SU-DHL-6 (cell line): ENCODE data around the gene MIPEP.

Experiments
- H2AFZ ChIP-seq: fragments of 200-600 bp; sonication (generic); 2 replicates; pipeline ENCODE4 v1.6.1; 2014; ENCODE audit warnings: low read depth, mild to moderate bottlenecking, moderate library complexity, mixed read lengths, antibody characterized with exemption, low read length; ENCODE audit not compliant: severe bottlenecking
- H3F3A ChIP-seq: fragments of 200-600 bp; shearing (Covaris generic); 2 replicates; pipeline ENCODE4 v1.6.0; 2016; ENCODE audit warnings: antibody characterized with exemption, mild to moderate bottlenecking; ENCODE audit not compliant: insufficient read depth
- H3K27ac ChIP-seq: fragments of 200-600 bp; sonication (generic); 2 replicates; pipeline ENCODE4 v1.5.1; 2016; ENCODE audit warnings: low read depth, mild to moderate bottlenecking, low read length, moderate library complexity, mixed read lengths
- H3K27me3 ChIP-seq: fragments of 200-600 bp; sonication (generic), shearing (Covaris generic); 2 replicates; pipeline ENCODE4 v1.6.0; 2014; ENCODE audit warnings: mild to moderate bottlenecking, low read length
- H3K36me3 ChIP-seq: fragments of 200-600 bp; sonication (generic); 2 replicates; pipeline ENCODE4 v1.6.1; 2014; ENCODE audit warnings: mild to moderate bottlenecking, low read length, mixed read lengths
- H3K4me2 ChIP-seq: fragments of 300-600, 200-600 bp; shearing (Covaris generic), sonication (generic); 2 replicates; pipeline ENCODE4 v1.6.0; 2014; ENCODE audit warnings: low read length, low read depth, mild to moderate bottlenecking; ENCODE audit not compliant: poor library complexity, severe bottlenecking
- H3K4me3 ChIP-seq: fragments of 200-600 bp; sonication (generic); 2 replicates; pipeline ENCODE4 v1.5.1; 2014; ENCODE audit warnings: antibody characterized with exemption, low read length, mild to moderate bottlenecking, mixed read lengths; ENCODE audit not compliant: insufficient read depth, poor library complexity, severe bottlenecking
- H3K79me2 ChIP-seq: fragments of 200-600 bp; sonication (generic); 2 replicates; pipeline ENCODE4 v1.6.1; 2014; ENCODE audit warnings: mild to moderate bottlenecking, low read length, moderate library complexity; ENCODE audit not compliant: insufficient read depth
- H3K9ac ChIP-seq: fragments of 200-600 bp; sonication (generic); 2 replicates; pipeline ENCODE4 v1.7.0; 2014; ENCODE audit warnings: mild to moderate bottlenecking, low read length
- H3K9me2 ChIP-seq: fragments of 200-600 bp; sonication (generic); replicated peaks from 2 replicates; pipeline ENCODE4 v1.6.1; 2014; ENCODE audit warnings: low read length; ENCODE audit not compliant: insufficient read depth
- H3K9me3 ChIP-seq: fragments of 200-600 bp; sonication (generic); 2 replicates; pipeline ENCODE4 v1.6.1; 2014; ENCODE audit warnings: low read length, mixed read lengths; ENCODE audit not compliant: insufficient read depth
- H4K20me1 ChIP-seq: fragments of 200-600 bp; sonication (generic); 2 replicates; pipeline ENCODE4 v1.6.1; 2014; ENCODE audit warnings: low read depth, mild to moderate bottlenecking, antibody characterized with exemption, low read length, moderate library complexity, mixed read lengths
- EZH2phosphoT487 ChIP-seq: fragments of 200-600 bp; sonication (generic), shearing (Covaris generic); conservative IDR thresholded peaks from 2 replicates; pipeline ENCODE4 v1.6.1; 2018; ENCODE audit warnings: mild to moderate bottlenecking, antibody characterized with exemption, low read length, moderate library complexity, mixed read lengths
- TF ChIP-seq, protein P1 (sequence below): fragments of 200-600 bp; sonication (generic); IDR thresholded peaks from one replicate; pipeline ENCODE4 v1.5.1; 2017; ENCODE audit warnings: antibody characterized with exemption, mild to moderate bottlenecking, low read length, moderate library complexity; ENCODE audit not compliant: insufficient read depth, poor library complexity, severe bottlenecking

The MIPEP gene

DNA sequence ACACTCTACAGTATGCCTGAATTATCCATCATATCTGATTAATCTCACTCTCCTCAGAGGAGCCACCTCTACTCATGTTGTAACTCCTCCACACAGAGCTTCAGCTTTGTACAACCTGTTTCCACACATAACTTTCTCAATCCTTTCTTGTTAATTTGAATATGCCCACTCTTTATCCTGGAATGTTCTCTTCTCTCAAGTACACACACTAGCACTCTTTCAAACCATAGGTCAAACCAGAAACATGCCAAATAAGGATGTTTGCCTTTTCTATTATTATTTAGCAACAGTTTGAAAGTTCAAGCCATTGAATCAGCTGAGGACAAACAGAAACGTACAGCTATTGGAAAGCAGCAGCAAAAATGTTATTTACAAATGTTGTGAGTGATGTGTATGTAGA lies 110.3 kb downstream of the MIPEP start:
- no peak overlapping the region for H2AFZ ChIP-seq
- no peaks in the 10 kb centered on the region for H3K9me2 ChIP-seq
- no peaks in the 10 kb centered on the region for H3F3A ChIP-seq
- no peaks in the 10 kb centered on the region for H3K27me3 ChIP-seq
- TF ChIP-seq, protein P1, sequence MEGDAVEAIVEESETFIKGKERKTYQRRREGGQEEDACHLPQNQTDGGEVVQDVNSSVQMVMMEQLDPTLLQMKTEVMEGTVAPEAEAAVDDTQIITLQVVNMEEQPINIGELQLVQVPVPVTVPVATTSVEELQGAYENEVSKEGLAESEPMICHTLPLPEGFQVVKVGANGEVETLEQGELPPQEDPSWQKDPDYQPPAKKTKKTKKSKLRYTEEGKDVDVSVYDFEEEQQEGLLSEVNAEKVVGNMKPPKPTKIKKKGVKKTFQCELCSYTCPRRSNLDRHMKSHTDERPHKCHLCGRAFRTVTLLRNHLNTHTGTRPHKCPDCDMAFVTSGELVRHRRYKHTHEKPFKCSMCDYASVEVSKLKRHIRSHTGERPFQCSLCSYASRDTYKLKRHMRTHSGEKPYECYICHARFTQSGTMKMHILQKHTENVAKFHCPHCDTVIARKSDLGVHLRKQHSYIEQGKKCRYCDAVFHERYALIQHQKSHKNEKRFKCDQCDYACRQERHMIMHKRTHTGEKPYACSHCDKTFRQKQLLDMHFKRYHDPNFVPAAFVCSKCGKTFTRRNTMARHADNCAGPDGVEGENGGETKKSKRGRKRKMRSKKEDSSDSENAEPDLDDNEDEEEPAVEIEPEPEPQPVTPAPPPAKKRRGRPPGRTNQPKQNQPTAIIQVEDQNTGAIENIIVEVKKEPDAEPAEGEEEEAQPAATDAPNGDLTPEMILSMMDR = no peak
- no peak for TF ChIP-seq EZH2phosphoT487
- no peaks in the 10 kb centered on the region for H4K20me1 ChIP-seq
- H3K4me3 ChIP-seq = no peak overlapping the region
- no peak overlapping the region for H3K27ac ChIP-seq
- no peaks in the 10 kb centered on the region for H3K9me3 ChIP-seq
- H3K79me2 ChIP-seq = no peaks in the 10 kb centered on the region
- H3K4me2 ChIP-seq = no peak overlapping the region
- no peaks in the 10 kb centered on the region for H3K36me3 ChIP-seq
- no peak overlapping the region for H3K9ac ChIP-seq

DNA sequence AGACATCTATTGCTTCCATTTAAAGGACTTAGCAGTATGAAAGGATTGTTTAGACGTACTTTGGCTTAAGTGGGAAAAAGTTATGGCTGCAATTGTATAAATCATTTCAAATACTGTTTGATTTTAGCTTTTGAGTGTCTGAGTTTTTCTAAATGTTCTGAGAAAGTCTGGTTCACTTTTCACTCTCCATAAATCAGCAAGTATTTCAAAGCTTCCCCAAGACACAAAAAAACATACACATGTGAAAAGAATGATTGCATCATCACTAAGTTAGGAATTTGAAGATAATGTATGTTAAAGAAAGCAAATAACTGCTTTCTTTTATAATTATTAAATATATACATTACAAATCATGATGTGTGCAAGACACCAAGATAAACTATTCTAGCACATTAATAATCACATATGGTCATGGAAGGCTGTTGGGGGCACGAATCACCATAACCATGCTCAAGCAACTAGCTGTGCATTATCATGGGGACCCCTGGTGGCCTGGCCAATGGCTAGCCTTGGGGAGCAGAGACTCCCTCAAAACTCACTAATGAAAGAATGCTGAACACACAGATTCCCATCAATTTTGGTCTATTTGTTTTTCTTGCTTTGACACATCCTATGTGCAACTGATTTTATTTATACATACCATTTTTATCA lies 111.1 kb downstream of the MIPEP start:
- Histone ChIP-seq H3K4me2 (no peak overlapping the region), H3K79me2 (no peaks in the 10 kb centered on the region), H3K9me2 (no peaks in the 10 kb centered on the region), H3K27me3 (no peaks in the 10 kb centered on the region), H4K20me1 (no peaks in the 10 kb centered on the region), H3K9me3 (no peaks in the 10 kb centered on the region), H3K9ac (no peak overlapping the region), H3K4me3 (no peak overlapping the region), H3K27ac (no peak overlapping the region), H3K36me3 (no peaks in the 10 kb centered on the region), H3F3A (no peaks in the 10 kb centered on the region), H2AFZ (no peak overlapping the region)
- TF ChIP-seq EZH2phosphoT487 = no peak
- TF ChIP-seq, protein P1 = no peak

DNA sequence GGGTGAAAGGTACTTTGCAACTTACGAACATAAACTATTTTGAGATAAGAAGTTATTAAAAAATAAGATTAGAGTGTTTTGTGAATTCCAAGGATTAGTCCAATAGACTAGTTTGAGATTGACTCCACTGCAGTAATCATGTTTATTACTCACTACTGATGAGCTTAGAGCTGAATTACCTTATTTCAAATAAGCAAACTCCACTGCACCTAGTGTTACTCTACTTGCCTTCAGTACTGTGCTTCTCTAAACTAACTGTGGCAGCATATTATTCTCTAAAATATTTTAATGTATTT lies 111.7 kb downstream of the MIPEP start:
- Histone ChIP-seq H3F3A (no peaks in the 10 kb centered on the region), H3K36me3 (no peaks in the 10 kb centered on the region), H2AFZ (no peak overlapping the region), H3K9me2 (no peaks in the 10 kb centered on the region), H3K4me3 (no peak overlapping the region), H4K20me1 (no peaks in the 10 kb centered on the region), H3K27ac (no peak overlapping the region), H3K9ac (no peak overlapping the region), H3K27me3 (no peaks in the 10 kb centered on the region), H3K4me2 (no peak overlapping the region), H3K9me3 (no peaks in the 10 kb centered on the region), H3K79me2 (no peaks in the 10 kb centered on the region)
- TF ChIP-seq EZH2phosphoT487 = no peak
- TF ChIP-seq, protein P1 = no peak
